Measurements from ENCODE around the gene LCN6. TPM values are rescaled to one million over a fixed set of nuclear protein-coding genes. Genes with fewer than 3 reads are reported as not detected.
A peak's percentile ranks its signal among the peaks of the same experiment; 100 is the strongest.

Gene LCN6
- total and polyA plus RNA-seq, 2 donors (not counting 1 experiment from before 2014, with no cell fraction given): 0.18 TPM; not detected in 1

DNA sequence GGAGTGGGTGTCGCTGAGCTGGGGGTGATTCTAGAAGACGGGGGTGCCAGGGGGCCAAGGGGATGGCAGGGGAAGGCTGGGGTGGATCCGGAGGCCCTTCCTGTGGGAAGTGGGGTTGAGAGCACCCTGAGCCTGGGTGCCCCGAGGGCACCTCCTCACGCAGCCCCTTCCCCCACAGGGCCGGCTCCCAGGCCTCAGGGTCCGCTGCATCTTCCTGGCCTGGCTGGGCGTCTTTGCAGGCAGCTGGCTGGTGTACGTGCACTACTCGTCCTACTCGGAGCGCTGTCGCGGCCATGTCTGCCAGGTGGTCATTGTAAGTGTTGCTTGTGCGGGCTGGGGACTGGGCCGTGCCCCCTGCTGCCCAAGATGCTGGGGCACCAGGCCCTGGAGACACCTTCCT, 30.9 kb downstream of the LCN6 start:
- intact Hi-C loops (cut with micrococcal nuclease): loop anchor here (10.0 kb wide), 1 partner anchor 53 kb away; the partner anchor contains the start of gene EGFL7
- H3K4me2 ChIP-seq (replicated peaks; ENCODE audit: low read depth, low read length, poor library complexity, severe bottlenecking): no peak overlapping the region
- peaks cover 0 to 19% (median 3%) of the 10 kb centered on the region in 4 experiments for H3K27me3 ChIP-seq (replicated peaks in 1 of 4; ENCODE audit: control extremely low read depth in 1 of 4, control insufficient read depth in 3 of 4, insufficient read depth in 4 of 4, low read length in 3 of 4)
- H3K9me3 ChIP-seq (ENCODE audit: control extremely low read depth in 1 of 3, control insufficient read depth in 2 of 3, insufficient read depth in 1 of 3, low read length in 2 of 3): peaks cover 0 to 4% (median 0%) of the 10 kb centered on the region in 3 donors
- peaks cover 32% of the 10 kb centered on the region for H3K4me1 Mint-ChIP-seq
- H3K27me3 Mint-ChIP-seq: peaks cover 14% of the 10 kb centered on the region
- H3K9ac ChIP-seq (ENCODE audit: low read length): no peak overlapping the region
- POLR2A ChIA-PET: interaction anchor here (0.6 to 2.7 kb wide), 3 partner anchors 11 to 369 kb away, joined by 3 to 11 read pairs (median 3); no protein-coding TSS in a partner anchor
- ATAC-seq (ENCODE audit: low read depth): no peak
- H2AFZ ChIP-seq (ENCODE audit: insufficient read depth, low read depth, low read length, poor library complexity, severe bottlenecking): no peak overlapping the region
- no peak overlapping the region for H3K27ac Mint-ChIP-seq
- CTCF ChIA-PET: interaction anchor here (0.7 to 4.0 kb wide), 2 partner anchors 10 to 105 kb away, joined by 5 to 23 read pairs; no protein-coding TSS in a partner anchor
- WGBS (ENCODE audit: insufficient coverage): 86% methylated on average over 13 of the region's 16 CpGs
- no peak overlapping the region for H3K4me3 ChIP-seq (ENCODE audit: control extremely low read depth in 1 of 5, extremely low read depth in 1 of 5, insufficient read depth in 1 of 5, low read depth in 2 of 5, low read length in 4 of 5)
- TF ChIP-seq, protein P1, sequence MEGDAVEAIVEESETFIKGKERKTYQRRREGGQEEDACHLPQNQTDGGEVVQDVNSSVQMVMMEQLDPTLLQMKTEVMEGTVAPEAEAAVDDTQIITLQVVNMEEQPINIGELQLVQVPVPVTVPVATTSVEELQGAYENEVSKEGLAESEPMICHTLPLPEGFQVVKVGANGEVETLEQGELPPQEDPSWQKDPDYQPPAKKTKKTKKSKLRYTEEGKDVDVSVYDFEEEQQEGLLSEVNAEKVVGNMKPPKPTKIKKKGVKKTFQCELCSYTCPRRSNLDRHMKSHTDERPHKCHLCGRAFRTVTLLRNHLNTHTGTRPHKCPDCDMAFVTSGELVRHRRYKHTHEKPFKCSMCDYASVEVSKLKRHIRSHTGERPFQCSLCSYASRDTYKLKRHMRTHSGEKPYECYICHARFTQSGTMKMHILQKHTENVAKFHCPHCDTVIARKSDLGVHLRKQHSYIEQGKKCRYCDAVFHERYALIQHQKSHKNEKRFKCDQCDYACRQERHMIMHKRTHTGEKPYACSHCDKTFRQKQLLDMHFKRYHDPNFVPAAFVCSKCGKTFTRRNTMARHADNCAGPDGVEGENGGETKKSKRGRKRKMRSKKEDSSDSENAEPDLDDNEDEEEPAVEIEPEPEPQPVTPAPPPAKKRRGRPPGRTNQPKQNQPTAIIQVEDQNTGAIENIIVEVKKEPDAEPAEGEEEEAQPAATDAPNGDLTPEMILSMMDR (IDR thresholded peaks at IDR 0.05): no peak
- TF ChIP-seq EZH2 (IDR thresholded peaks at IDR 0.05; ENCODE audit: borderline replicate concordance, insufficient read depth, low read depth, low read length, poor library complexity, severe bottlenecking): no peak
- H3K9me3 Mint-ChIP-seq (ENCODE audit: insufficient read depth): no peaks in the 10 kb centered on the region
- no peak for DNase-seq
- no peak overlapping the region for H3K4me3 Mint-ChIP-seq
- H3K36me3 ChIP-seq (replicated peaks in 1 of 2; ENCODE audit: control extremely low read depth in 1 of 2, control insufficient read depth in 1 of 2, extremely low read depth in 1 of 2, insufficient read depth in 2 of 2, low read length in 1 of 2): peaks cover 0 to 11% of the 10 kb centered on the region in 2 experiments
- peaks cover 4% of the 10 kb centered on the region for H3K79me2 ChIP-seq (ENCODE audit: control insufficient read depth, insufficient read depth, low read length)
- H3K27ac ChIP-seq (ENCODE audit: low read length in 2 of 2): no peak overlapping the region
- peaks cover 34 to 52% of the 10 kb centered on the region in 2 donors for H3K4me1 ChIP-seq (ENCODE audit: control insufficient read depth in 2 of 2, insufficient read depth in 2 of 2, low read length in 2 of 2)
- H4K20me1 ChIP-seq (ENCODE audit: control insufficient read depth, insufficient read depth, low read length, poor library complexity, severe bottlenecking): peaks cover 23% of the 10 kb centered on the region

DNA sequence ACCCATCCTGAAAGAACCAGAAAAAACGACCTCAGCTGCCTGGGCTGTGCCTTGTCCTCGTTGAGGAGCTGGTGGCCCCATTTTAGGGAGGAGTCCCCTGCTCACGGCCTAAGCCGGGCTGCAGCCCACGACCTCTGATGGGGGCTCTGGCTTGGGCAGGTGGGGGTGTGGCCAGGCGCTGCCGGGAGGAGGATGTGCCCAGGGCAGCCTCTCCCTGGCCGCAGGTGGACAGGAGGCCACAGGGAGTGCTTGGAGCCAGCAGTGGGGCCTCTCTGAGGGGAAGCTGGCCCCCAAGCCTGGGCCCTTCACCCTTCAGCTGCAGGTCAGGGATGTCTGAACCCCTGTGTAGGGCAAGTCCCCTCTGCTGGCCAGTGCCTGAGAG, 33.4 kb downstream of the LCN6 start:
- peaks cover 4% of the 10 kb centered on the region for H3K79me2 ChIP-seq (ENCODE audit: control insufficient read depth, insufficient read depth, low read length)
- POLR2A ChIA-PET: interaction anchor here (0.6 to 2.4 kb wide), 4 partner anchors 12 to 147 kb away, joined by 3 to 8 read pairs (median 6); no protein-coding TSS in a partner anchor
- peaks cover 20% of the 10 kb centered on the region for H3K27me3 Mint-ChIP-seq
- H4K20me1 ChIP-seq (ENCODE audit: control insufficient read depth, insufficient read depth, low read length, poor library complexity, severe bottlenecking): no peaks in the 10 kb centered on the region
- peaks cover 31% of the 10 kb centered on the region for H3K4me1 Mint-ChIP-seq
- DNase-seq (no peak), ATAC-seq (ENCODE audit: low read depth) (no peak)
- 31% methylated on average over 8 of the region's 8 CpGs for WGBS (ENCODE audit: insufficient coverage)
- no peak overlapping the region for H3K27ac Mint-ChIP-seq
- CTCF ChIA-PET: interaction anchor here (4.0 kb wide), 1 partner anchor 12 kb away, joined by 23 read pairs; no protein-coding TSS in a partner anchor
- peaks cover 39 to 51% of the 10 kb centered on the region in 2 donors for H3K4me1 ChIP-seq (ENCODE audit: control insufficient read depth in 2 of 2, insufficient read depth in 2 of 2, low read length in 2 of 2)
- H3K9me3 Mint-ChIP-seq (ENCODE audit: insufficient read depth): no peaks in the 10 kb centered on the region
- TF ChIP-seq EZH2 (IDR thresholded peaks at IDR 0.05; ENCODE audit: borderline replicate concordance, insufficient read depth, low read depth, low read length, poor library complexity, severe bottlenecking): no peak
- TF ChIP-seq, protein P1 (IDR thresholded peaks at IDR 0.05): no peak
- H3K4me3 ChIP-seq (ENCODE audit: control extremely low read depth in 1 of 5, extremely low read depth in 1 of 5, insufficient read depth in 1 of 5, low read depth in 2 of 5, low read length in 4 of 5): peak overlapping the region in 1 of 5 experiments; percentile 48
- no peaks in the 10 kb centered on the region for H3K36me3 ChIP-seq (replicated peaks in 1 of 2; ENCODE audit: control extremely low read depth in 1 of 2, control insufficient read depth in 1 of 2, extremely low read depth in 1 of 2, insufficient read depth in 2 of 2, low read length in 1 of 2)
- H3K27me3 ChIP-seq (replicated peaks in 1 of 4; ENCODE audit: control extremely low read depth in 1 of 4, control insufficient read depth in 3 of 4, insufficient read depth in 4 of 4, low read length in 3 of 4): peaks cover 0 to 38% (median 6%) of the 10 kb centered on the region in 4 experiments
- H2AFZ ChIP-seq (ENCODE audit: insufficient read depth, low read depth, low read length, poor library complexity, severe bottlenecking): peak overlapping the region; percentile 46
- peak overlapping the region; percentile 18 to 33 for H3K27ac ChIP-seq (ENCODE audit: low read length in 2 of 2)
- peak overlapping the region; percentile 82 for H3K4me2 ChIP-seq (replicated peaks; ENCODE audit: low read depth, low read length, poor library complexity, severe bottlenecking)
- intact Hi-C loops (cut with micrococcal nuclease): loop anchor here (10.0 kb wide), 1 partner anchor 50 kb away; the partner anchor contains the start of gene EGFL7
- H3K9me3 ChIP-seq (ENCODE audit: control extremely low read depth in 1 of 3, control insufficient read depth in 2 of 3, insufficient read depth in 1 of 3, low read length in 2 of 3): peaks cover 0 to 4% (median 0%) of the 10 kb centered on the region in 3 donors
- no peak overlapping the region for H3K9ac ChIP-seq (ENCODE audit: low read length)
- peak overlapping the region; percentile 50 for H3K4me3 Mint-ChIP-seq
